HG03439 (cell line): ENCODE data around the gene MTG1.
"Not testable (repeated sequence)": the region's sequence is repeated elsewhere in the genome, so short reads cannot be mapped to it uniquely, and the experiment has no call there.

Experiments used
- ATAC-seq: cut with Tn5 transposase; IDR thresholded peaks from one replicate; pipeline ENCODE4 v1.9.1; 2021; ENCODE audit warnings: mild to moderate bottlenecking, moderate library complexity; ENCODE audit not compliant: unreplicated experiment

Gene MTG1

DNA sequence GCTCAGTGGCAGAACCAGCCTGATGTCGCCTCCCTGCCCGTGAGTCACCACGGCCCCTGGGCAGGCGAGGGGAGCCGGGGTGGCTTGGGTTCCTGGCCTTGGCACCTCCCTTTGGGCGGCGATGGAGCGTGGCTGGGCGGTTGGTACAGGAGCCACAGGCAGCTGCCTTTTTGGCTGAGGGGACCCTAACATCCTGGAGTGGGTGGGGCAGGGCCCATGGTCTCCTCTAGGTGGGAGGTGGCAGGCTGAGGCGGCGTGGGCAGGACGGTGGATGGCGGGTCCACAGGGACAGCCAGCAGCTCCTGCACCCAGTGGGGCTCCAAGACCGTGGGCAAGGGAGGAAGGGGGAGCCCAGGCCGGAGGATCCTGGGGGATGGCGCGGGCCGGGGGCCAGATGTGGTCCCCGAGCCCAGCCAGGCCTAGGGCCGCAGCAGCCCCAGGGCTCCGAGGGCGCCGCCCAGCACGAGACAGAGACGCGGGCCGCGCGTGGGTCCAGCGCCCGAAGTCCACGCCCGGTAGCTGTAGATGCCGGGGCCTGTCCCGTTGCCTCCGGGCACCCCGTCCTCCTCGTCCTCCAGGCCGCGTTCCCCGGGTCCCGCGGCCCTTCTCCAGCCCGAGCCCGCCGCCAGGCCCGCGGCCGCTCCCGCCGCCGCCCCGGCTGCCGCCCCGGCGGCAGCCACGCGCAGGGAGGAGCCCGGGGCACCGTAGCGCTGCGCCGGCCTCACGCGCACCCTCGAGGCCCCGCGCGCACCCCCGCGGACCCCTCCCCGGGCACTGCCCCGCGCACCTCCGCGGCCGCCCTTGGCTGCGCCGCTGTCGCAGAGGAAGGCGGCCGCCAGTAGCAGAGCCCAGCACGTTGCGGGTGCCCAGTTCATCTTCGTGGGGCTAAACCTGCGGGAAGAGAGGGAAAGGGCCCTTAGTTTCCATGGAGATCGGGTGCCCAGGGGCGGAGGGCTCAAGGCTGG is 29.1 kb downstream of the MTG1 start:
- no peak for ATAC-seq

GRCh38 chr10:133424102-133424501 is 30.1 kb downstream of the MTG1 start:
- not testable (repeated sequence) for ATAC-seq

- not testable (repeated sequence) for ATAC-seq
Measured at GRCh38 chr10:133424601-133425000, 30.6 kb downstream of the MTG1 start, which contains the start of gene SPRN. SPRN (minus strand) TSS chr10:133424625; CDS start chr10:133423681, 944 bp downstream.

- ATAC-seq, result not testable (repeated sequence)
Measured at GRCh38 chr10:133429571-133429970, 35.6 kb downstream of the MTG1 start.

- ATAC-seq, result not testable (repeated sequence)
Measured at GRCh38 chr10:133431888-133432613, 38.1 kb downstream of the MTG1 start.

GRCh38 chr10:133432789-133433188 is 38.8 kb downstream of the MTG1 start:
- ATAC-seq, result not testable (repeated sequence)

GRCh38 chr10:133438711-133439273 is 44.8 kb downstream of the MTG1 start:
- no peak for ATAC-seq

- ATAC-seq, result no peak
Measured at GRCh38 chr10:133439517-133440461, 45.8 kb downstream of the MTG1 start.

GRCh38 chr10:133440633-133441285 is 46.8 kb downstream of the MTG1 start:
- ATAC-seq, result no peak

- not testable (repeated sequence) for ATAC-seq
Measured at GRCh38 chr10:133441356-133441755, 47.4 kb downstream of the MTG1 start.

DNA sequence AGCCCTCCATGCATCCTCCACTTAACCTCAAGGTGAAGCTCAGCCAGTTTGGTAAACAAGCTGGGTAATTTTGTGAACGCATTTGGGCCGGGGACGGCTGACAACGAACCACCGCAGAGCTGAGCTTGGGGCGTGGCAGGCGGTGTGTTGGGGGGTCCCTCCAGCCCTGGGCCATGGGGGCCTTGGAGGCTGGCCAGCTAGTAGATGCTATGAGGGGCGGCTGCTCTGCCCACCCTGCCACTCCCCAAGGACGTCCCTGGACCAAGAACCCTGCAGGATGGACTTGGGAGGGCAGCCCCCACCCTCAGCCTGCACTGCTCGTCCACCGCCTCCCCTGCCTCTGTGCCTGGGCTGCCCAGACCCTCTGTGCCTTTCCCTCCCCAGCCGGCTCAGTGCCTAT is 47.8 kb downstream of the MTG1 start:
- no peak for ATAC-seq

DNA sequence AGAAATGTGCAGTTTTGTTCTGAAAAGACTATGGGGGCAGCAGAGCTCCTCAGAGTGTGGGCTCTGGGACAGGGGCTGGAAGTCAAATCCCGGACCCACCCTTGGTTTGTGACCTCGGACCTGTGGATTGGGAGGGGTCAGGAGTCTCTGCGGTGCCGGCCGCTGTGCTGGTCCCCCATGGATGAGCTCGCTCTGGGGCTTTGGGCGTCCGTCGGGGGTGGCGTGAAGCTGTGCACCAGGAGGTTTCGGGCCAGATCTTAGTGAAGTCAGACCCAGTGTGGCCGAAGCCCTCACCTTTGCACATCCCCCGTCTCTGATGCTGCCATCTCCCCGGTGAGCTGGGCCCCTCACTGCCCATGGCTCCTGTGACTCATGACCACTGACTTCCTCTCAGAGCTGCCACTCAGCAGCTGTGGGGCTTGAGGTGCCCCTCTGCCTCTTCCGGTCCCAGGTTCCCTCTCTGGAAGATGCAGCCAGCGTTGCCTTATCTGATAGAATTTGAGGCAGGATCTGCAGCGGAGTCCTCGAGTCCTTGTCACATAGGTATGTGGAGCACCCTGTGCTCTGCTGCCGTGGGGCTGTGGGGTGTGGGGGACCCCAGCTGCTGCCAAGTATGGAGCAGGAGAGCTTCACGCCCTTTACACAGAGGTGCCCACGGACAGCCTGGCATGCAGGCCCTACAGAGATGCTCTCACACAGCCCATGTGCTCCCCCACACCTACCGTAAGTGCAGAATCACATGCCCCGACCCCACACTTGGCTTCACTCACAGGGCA is 48.4 kb downstream of the MTG1 start:
- no peak for ATAC-seq

DNA sequence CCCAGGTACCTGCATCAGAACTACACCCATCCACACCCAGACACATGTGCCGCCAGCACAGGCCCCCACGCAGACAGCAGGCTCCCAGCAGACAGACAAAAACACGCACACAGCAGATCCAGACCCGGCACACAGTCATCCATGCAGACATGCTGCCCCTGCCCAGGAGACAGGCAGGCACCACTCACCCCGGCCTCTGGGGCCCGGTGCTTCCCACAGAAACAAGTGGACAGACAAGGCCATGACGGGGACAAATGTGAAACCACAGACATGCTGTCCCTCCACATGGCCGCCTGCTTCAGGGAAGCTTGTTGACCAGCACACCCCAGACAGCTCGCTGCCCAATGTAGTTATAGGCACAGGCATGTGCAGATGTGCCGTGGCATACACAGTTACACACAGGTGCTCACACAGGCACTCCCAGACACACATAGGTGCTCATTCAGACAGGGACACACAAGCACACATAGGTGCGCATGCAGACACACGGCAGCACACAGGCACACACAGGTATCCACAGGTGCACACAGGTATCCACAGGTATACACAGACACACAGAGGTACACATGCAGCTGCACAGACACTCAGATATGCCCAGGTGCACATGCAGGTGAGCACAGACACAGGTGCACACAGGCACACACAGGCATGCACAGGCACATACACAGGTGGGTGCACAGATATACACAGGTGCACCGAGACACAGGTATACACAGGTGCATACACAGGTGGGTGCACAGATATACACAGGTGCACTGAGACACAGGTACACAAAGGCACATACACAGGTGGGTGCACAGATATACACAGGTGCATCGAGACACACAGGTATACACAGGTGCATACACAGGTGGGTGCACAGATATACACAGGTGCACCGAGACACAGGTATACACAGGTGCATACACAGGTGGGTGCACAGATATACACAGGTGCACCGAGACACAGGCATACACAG is 49.3 kb downstream of the MTG1 start:
- ATAC-seq, result no peak

DNA sequence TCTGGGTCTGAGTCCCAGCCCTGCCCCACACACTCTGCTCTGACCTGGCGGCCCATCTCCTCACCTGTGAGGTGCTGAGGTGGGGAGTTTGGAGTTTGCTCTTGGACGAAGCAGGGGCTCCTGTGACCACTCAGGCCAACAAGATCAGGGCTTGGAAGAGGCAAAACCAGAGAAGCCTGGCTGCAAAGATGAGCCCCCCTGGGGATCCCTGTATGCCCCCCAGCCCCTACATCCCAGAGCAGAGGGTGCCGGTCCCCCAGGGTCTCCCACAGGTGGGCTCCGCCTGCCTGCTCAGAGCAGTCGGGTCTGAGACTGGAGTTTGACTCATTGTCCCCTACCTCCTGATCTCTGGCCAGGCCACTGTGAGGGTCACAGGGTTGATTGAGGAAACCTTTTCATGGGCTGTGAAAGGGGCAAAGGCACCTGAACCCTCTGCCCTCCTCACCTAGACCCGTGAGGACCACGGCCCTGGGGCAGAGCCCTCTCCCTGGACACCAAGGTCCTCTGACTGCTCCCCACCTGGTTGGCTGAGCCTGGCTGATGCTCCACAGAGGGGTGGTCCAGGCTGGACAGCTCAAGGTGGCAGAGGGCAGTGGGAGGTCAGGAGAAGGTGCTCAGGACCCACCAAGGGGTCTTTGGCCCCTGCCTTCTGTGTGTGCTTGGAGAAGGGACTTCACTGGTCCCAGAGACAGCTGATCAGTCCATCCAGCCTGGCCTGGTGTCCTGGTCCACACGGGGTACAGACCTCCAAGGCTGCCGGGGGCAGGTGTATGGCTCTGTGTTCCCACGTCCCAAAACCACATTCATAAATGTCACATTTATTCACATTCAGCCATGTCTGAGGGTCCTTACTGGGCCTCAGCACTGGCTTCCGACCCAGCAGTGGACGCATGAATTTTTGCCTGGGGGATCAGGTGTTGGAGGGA is 50.6 kb downstream of the MTG1 start:
- ATAC-seq, result no peak

- ATAC-seq, result no peak
Measured at GRCh38 chr10:133445268-133445732, 51.3 kb downstream of the MTG1 start.
